PC-9 (cell line): ENCODE measurements around the gene DCLK2.

ENCODE experiments used
- CTCF ChIP-seq: fragments of 200-600 bp; sonication (generic); conservative IDR thresholded peaks from 2 replicates; pipeline ENCODE4 v1.6.1; 2017; ENCODE audit warnings: mixed run types, antibody characterized with exemption, mild to moderate bottlenecking, moderate library complexity
- EZH2 ChIP-seq: fragments of 200-600 bp; sonication (generic); IDR thresholded peaks from 2 replicates; pipeline ENCODE4 v1.8.0; 2017; ENCODE audit warnings: antibody characterized with exemption, low read depth

- no peak for TF ChIP-seq CTCF
- TF ChIP-seq EZH2: no peak
Observed at GRCh38 chr4:150070464-150071170, 7.6 kb upstream of the DCLK2 start.
